Upper lobe of left lung (tissue), 4 donors: ENCODE data around the gene C10orf67.

Experiments
- POLR2AphosphoS5 ChIP-seq, 2 donors: sonication (generic); formaldehyde crosslinking; IDR thresholded peaks; one replicate each; pipeline ENCODE4 v1.5.1; 2017; ENCODE audit warnings: antibody characterized with exemption in 2 of 2
- TF ChIP-seq, protein P1 (sequence below), 6 experiments: fragments of 450-650 bp in 4 of 6; fragments of 200-600 bp in 2 of 6; sonication (generic) in 2 of 6; IDR thresholded peaks; one replicate each; pipeline ENCODE4 v1.5.1; 2016 to 2019; ENCODE audit warnings: antibody characterized with exemption in 6 of 6

DNA sequence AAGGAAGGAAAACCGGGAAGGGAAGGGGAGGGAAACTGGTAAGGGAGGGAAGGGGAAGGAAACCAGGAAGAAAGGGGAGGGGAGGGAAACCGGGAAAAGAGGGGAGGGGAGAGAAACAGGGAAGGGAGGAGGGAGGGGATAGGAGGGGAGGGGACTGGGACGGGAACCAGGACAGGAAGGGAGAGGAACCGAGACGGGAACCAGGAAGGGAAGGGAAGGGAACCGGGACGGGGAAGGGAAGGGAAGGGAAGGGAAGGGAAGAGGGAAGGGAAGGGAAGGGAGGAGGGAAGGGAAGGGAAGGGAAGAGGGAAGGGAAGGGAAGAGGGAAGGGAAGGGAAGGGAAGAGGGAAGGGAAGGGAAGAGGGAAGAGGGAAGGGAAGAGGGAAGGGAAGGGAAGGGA is 13.6 kb downstream of the C10orf67 start:
- TF ChIP-seq, protein P1, sequence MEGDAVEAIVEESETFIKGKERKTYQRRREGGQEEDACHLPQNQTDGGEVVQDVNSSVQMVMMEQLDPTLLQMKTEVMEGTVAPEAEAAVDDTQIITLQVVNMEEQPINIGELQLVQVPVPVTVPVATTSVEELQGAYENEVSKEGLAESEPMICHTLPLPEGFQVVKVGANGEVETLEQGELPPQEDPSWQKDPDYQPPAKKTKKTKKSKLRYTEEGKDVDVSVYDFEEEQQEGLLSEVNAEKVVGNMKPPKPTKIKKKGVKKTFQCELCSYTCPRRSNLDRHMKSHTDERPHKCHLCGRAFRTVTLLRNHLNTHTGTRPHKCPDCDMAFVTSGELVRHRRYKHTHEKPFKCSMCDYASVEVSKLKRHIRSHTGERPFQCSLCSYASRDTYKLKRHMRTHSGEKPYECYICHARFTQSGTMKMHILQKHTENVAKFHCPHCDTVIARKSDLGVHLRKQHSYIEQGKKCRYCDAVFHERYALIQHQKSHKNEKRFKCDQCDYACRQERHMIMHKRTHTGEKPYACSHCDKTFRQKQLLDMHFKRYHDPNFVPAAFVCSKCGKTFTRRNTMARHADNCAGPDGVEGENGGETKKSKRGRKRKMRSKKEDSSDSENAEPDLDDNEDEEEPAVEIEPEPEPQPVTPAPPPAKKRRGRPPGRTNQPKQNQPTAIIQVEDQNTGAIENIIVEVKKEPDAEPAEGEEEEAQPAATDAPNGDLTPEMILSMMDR (IDR thresholded peaks at IDR 0.05), result no peak
- TF ChIP-seq POLR2AphosphoS5 (IDR thresholded peaks at IDR 0.05), result no peak
